ENCODE data around the gene TLX1. TPM values are rescaled to one million over a fixed set of nuclear protein-coding genes. Genes with fewer than 3 reads are reported as not detected.

TLX1 gene
- total RNA-seq, 1 donor from 2014 or later = not detected

DNA sequence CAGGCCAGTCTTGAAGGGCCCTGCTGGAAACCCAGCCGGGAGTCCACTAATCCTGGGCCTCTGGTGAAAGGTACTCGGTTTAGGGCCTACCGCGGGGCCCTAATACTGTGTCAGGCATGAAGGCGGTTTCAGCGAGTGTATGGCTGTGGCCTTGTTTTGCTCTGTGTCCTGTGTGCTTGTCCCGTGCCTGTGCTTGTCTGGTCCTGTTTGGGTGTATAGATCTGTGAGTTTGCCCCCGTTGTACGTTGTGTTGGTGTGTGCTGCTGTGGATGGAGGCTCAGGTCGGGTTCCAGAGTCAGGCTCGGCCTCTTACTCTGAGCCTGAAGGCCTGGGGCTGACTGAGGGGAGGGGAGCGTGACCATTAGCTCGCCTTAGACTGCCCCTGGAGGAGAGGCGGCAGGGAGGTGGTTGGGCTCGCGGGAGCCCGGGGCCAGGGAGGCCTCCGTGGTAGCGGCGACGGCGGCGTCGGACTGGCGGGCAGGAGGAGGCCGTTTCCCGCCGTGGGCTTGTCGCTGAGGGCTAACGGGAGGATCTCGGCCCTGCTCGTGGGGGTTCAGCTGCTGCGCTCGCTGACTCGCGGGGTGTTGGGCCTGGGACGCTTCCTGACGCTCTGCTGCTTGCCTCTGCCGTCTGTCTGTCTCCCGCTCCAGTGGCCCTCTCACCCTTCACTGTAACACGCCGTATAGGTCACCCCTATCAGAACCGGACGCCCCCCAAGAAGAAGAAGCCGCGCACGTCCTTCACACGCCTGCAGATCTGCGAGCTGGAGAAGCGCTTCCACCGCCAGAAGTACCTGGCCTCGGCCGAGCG, 2.6 kb downstream of the TLX1 start:
- no peak for DNase-seq (ENCODE audit: low spot score)

DNA sequence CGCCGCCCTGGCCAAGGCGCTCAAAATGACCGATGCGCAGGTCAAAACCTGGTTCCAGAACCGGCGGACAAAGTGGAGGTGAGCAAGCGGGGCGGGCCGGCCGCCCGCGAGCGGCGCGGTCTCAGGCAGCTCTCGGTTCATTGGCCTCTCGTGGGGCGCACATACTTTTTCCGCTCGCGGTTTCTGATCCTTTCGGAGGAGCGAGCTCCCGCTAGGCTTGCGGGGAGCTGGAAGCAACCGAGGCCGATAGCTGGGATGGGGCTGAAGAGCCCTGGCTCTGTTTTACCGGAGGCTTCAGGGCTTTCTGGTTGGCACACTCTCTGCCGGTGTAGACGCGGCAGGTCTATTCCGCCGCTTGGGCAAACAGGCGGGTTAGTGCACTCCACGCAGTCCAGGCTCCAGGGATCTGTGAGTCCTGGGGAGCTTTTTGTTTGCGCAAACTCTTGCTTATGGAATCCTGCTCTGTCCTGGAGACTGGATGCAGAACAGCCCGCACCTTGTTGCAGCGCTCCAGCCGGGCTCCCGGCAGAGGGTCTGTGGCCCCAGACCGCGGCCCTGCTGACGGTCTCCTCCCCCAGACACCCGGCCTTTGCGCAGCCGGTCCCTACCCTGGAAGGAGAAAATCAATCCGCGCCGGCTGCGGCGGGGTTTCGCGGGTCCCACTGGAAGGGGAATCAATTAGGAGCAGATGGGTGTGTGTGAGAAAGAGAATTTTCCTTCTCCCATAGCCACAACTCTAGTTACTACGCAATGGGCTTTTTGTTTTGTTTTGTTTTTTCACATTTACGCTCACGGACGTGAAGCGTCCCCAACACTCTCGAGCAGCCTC, 3.4 kb downstream of the TLX1 start:
- no peak for DNase-seq (ENCODE audit: low spot score)

GRCh38 chr10:101135141-101136006, 4.3 kb downstream of the TLX1 start:
- DNase-seq (ENCODE audit: low spot score) = no peak

- DNase-seq (ENCODE audit: low spot score) = no peak
These were observed 5.1 kb downstream of the TLX1 start for GRCh38 chr10:101136007-101136707.

DNA sequence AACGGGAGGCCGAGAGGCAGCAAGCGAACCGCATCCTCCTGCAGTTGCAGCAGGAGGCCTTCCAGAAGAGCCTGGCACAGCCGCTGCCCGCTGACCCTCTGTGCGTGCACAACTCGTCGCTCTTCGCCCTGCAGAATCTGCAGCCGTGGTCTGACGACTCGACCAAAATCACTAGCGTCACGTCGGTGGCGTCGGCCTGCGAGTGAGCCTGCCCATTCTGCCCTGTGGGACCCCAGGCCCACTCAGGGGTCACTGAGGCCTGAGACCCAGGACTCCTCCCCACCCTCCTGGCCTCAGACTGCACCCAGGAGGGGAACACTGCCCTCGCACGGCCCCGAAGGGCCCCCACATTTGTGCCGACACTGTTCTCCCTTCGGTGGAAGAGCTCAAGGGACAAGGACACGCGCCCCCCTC, 5.6 kb downstream of the TLX1 start:
- DNase-seq (ENCODE audit: low spot score) = no peak

- no peak for DNase-seq (ENCODE audit: low spot score)
These were observed 6.2 kb downstream of the TLX1 start for GRCh38 chr10:101137271-101137670.

DNA sequence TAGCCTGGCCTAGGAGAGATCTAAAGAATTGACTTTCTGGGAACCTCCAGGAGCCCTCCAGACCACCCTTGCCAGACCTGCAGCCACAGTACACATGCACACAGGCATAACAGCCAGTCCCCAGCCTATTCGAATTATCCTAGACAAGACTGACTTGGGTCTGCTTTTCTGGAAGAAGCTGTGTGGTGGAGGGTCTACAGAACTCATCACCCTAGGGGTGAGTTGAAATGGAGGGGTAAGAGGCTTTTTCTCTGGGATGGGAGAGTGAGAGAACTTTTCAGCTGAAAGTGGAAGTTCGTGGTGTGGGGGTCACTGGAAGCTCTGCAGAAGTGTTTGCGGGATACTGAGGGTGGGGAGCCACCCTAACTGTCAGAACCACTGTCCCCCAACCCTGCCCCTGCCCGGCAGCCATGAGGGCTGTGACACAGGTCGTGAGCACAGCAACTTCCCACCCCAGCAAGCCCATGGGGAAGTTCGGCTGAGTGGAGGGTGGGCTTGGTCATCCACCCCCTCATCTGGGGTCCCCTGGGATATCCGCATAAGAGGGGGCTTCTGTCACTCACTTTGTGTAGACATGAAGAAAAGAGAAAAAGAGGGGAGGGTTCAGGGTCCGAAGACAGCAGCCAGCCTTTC, 7.8 kb downstream of the TLX1 start:
- DNase-seq (ENCODE audit: low spot score) = no peak

- no peak for DNase-seq (ENCODE audit: low spot score)
These were observed 8.4 kb downstream of the TLX1 start for GRCh38 chr10:101139421-101139911.

DNA sequence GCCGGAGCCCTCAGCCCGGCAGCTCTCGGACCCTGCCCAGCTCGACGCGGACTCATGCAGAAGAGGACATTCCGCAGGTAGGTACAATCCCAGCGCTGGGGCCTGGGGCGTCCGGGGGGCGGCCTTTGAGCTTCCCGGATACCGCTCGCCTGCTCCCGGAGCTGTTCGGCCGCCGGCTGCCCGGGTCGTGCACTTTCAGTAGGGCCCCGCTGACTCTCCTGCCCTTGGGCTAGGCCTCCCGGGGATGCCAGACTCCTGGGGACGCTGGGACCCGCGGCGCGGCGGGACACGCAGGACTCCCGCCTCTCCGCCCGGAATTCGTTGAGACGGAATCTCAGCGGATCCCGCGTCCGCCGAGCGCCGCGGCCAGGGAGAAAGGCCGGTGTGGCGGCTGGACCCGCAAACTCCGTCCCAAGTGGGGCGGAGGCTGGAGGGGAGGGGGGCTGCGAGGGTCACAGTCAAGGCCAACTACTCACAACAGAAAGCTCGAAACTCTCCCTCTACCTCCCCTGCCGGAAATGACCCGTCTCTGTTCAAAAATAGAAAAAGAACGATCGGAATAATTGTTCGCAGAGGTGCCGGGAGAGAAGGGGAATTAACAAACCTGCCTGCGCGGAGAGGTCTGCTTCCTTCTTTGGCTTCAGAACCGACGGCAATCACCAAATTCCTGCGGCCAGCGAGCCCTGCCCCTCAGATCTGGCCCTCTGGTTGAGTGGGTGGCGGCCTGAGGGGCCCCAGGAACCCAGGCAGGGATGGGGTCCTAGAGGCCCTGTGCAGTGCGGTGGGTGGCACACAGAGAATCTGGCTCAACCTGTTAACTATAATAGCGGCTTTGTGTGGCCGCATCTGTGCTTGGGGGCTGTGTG, 9.2 kb downstream of the TLX1 start:
- no peak for DNase-seq (ENCODE audit: low spot score)

DNA sequence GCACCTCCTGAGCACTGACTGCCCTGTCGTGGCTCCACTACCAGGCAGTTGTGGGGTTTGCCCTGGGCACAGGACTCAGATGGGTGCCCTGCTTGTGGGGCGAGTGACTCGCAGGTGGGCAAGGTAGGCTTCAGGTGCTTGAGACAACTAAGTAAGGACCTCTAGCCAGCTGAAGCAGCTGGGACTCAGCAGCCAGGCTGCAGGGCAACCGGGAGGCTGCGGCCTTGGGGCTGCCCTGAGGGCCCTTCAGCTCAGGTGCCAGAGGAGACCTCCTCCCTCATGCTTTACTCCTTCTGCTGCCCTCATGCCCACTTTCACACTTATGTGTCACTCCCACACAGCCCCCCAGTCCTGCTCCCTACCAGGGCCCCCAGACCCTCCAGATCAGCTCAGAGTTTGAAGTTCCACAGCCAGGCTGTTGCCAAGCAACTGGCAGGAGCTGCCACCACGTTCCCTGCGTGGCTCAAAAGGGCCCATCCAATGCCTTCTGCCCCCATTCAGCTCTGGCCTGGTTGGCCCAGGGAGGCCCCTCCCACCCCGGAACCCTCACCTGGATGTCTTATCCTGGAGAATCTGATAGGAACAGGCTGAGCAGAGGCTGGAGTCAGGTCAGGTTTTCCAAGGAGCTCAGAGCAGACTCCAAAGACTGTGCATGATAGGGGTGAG, 10.0 kb downstream of the TLX1 start:
- DNase-seq (ENCODE audit: low spot score) = peak; percentile 85

GRCh38 chr10:101141616-101142532, 10.8 kb downstream of the TLX1 start:
- peak; percentile 91 for DNase-seq (ENCODE audit: low spot score)

DNA sequence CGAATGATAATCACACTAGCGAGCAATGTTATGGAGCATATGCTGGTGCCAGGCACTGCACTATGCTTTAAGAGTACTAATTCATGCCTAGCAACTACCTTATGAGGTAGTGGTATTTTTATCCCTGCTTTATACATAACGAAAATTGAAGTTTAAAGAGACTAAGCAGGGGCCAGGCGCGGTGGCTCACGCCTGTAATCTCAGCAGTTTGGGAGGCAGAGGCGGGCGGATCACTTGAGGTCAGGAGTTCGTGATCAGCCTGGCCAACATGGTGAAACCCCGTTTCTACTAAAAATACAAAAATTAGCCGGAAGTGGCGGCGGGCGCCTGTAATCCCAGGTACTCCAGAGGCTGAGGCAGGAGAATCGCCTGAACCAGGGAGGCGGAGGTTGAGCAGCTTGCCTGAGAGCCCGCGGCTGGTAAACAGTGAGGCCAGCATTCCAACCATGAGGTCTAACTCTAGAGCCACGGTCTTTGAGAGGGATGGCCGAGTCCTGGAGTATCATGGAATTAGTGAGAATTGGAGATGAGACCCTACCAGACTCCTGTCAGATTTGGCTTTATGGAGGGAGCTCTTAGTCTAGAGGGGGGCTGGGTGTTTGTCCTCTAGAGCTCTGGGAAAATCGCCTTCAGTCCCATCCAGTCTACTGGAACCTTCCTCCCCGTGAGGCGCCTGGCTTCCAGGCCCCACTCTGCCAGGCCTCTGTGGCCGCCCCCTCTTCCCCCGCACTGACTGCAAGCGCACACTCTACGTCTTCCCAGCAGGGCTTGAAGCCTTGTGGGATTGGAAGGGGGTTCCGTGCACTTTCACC, 11.6 kb downstream of the TLX1 start:
- DNase-seq (ENCODE audit: low spot score) = no peak

- no peak for DNase-seq (ENCODE audit: low spot score)
These were observed 12.2 kb downstream of the TLX1 start for GRCh38 chr10:101143345-101143630.

GRCh38 chr10:101144053-101144452, 13.0 kb downstream of the TLX1 start:
- no peak for DNase-seq (ENCODE audit: low spot score)

DNA sequence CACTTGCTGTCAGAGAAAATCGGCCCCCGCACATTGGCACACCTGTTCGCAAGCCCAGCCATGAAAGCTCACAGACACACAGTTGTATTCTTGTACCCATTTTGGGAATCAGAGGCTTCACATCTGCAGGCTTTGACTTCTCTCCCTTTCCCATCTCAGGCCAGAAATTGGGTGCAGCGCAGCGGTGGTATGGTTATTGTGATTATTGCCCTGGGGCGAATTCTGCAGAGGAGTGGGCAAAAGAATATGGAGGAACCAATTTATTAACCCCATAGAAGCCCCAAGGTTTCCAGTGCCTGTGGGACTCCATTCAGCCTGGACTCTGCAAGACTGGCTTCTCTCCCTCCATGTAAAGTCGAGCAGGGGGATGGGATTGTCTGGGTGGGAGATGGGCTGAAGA, 14.0 kb downstream of the TLX1 start:
- DNase-seq (ENCODE audit: low spot score) = no peak

GRCh38 chr10:101145750-101146391, 14.8 kb downstream of the TLX1 start:
- no peak for DNase-seq (ENCODE audit: low spot score)

Measured in mesenteric fat pad (tissue), 1 donor.